Central memory CD8-positive, alpha-beta T cell (primary cell): ENCODE results near the gene EMC9.

Source experiments
- ATAC-seq: fragments of 150-1000 bp; cut with Tn5 transposase; replicated peaks from 2 replicates; pipeline ENCODE4 v1.10.0; 2022; ENCODE audit warnings: mild to moderate bottlenecking, moderate FRiP score, moderate number of reproducible peaks; ENCODE audit not compliant: poor library complexity, severe bottlenecking; ENCODE audit errors: extremely low read depth
- DNase-seq, 2 donors: peaks; one replicate each; pipeline ENCODE4 v3.0.0; 2021; ENCODE audit warnings: low spot score in 2 of 2
- H3K27ac Mint-ChIP-seq: one replicate; pipeline ENCODE4 v1.8.0; 2022; ENCODE audit warnings: low read depth, mild to moderate bottlenecking, moderate library complexity, mixed read lengths
- H3K27me3 Mint-ChIP-seq: one replicate; pipeline ENCODE4 v1.8.0; 2022; ENCODE audit warnings: mixed read lengths
- H3K36me3 Mint-ChIP-seq: one replicate; pipeline ENCODE4 v1.8.0; 2022; ENCODE audit warnings: mild to moderate bottlenecking, moderate library complexity, mixed read lengths; ENCODE audit not compliant: insufficient read depth
- H3K4me1 Mint-ChIP-seq: one replicate; pipeline ENCODE4 v1.8.0; 2022; ENCODE audit warnings: mixed read lengths
- H3K4me3 Mint-ChIP-seq: one replicate; pipeline ENCODE4 v1.8.0; 2022; ENCODE audit warnings: mild to moderate bottlenecking, moderate library complexity, mixed read lengths
- H3K9me3 Mint-ChIP-seq: one replicate; pipeline ENCODE4 v1.8.0; 2022; ENCODE audit warnings: mixed read lengths

Gene EMC9

GRCh38 chr14:24151404-24152080, 10.2 kb upstream of the EMC9 start:
- ATAC-seq: no peak
- DNase-seq: no peak
- no peaks in the 10 kb centered on the region for H3K9me3 Mint-ChIP-seq
- H3K36me3 Mint-ChIP-seq: peaks cover 49% of the 10 kb centered on the region
- no peak overlapping the region for H3K27ac Mint-ChIP-seq
- peaks cover 38% of the 10 kb centered on the region for H3K4me1 Mint-ChIP-seq
- H3K4me3 Mint-ChIP-seq: no peak overlapping the region
- no peaks in the 10 kb centered on the region for H3K27me3 Mint-ChIP-seq

GRCh38 chr14:24150993-24151392, 9.6 kb upstream of the EMC9 start:
- H3K9me3 Mint-ChIP-seq: no peaks in the 10 kb centered on the region
- ATAC-seq (no peak), DNase-seq (no peak)
- no peak overlapping the region for H3K27ac Mint-ChIP-seq
- peaks cover 43% of the 10 kb centered on the region for H3K4me1 Mint-ChIP-seq
- H3K27me3 Mint-ChIP-seq: no peaks in the 10 kb centered on the region
- peaks cover 48% of the 10 kb centered on the region for H3K36me3 Mint-ChIP-seq
- H3K4me3 Mint-ChIP-seq: no peak overlapping the region

- Mint-ChIP-seq H3K36me3 (peaks cover 47% of the 10 kb centered on the region), H3K27ac (no peak overlapping the region), H3K4me3 (no peak overlapping the region), H3K4me1 (peaks cover 43% of the 10 kb centered on the region), H3K27me3 (no peaks in the 10 kb centered on the region), H3K9me3 (no peaks in the 10 kb centered on the region)
- no peak for DNase-seq
- ATAC-seq: no peak
These were observed 9.2 kb upstream of the EMC9 start for GRCh38 chr14:24150567-24150966.

GRCh38 chr14:24150061-24150460, 8.7 kb upstream of the EMC9 start:
- Mint-ChIP-seq H3K9me3 (no peaks in the 10 kb centered on the region), H3K4me1 (peaks cover 46% of the 10 kb centered on the region), H3K4me3 (no peak overlapping the region), H3K27ac (no peak overlapping the region), H3K36me3 (peaks cover 49% of the 10 kb centered on the region), H3K27me3 (no peaks in the 10 kb centered on the region)
- no peak for ATAC-seq
- DNase-seq: no peak

GRCh38 chr14:24149302-24149969, 8.0 kb upstream of the EMC9 start:
- Mint-ChIP-seq H3K27me3 (no peaks in the 10 kb centered on the region), H3K4me1 (peaks cover 52% of the 10 kb centered on the region), H3K4me3 (peak overlapping the region; percentile 98), H3K36me3 (peaks cover 43% of the 10 kb centered on the region), H3K27ac (no peak overlapping the region), H3K9me3 (no peaks in the 10 kb centered on the region)
- DNase-seq (no peak), ATAC-seq (no peak)

GRCh38 chr14:24147761-24148428, 6.5 kb upstream of the EMC9 start:
- DNase-seq (no peak), ATAC-seq (no peak)
- no peaks in the 10 kb centered on the region for H3K27me3 Mint-ChIP-seq
- peaks cover 62% of the 10 kb centered on the region for H3K4me1 Mint-ChIP-seq
- H3K27ac Mint-ChIP-seq: peak overlapping the region; percentile 92
- H3K36me3 Mint-ChIP-seq: peaks cover 39% of the 10 kb centered on the region
- H3K4me3 Mint-ChIP-seq: peak overlapping the region; percentile 98
- H3K9me3 Mint-ChIP-seq: no peaks in the 10 kb centered on the region

GRCh38 chr14:24146978-24147760, 5.8 kb upstream of the EMC9 start, which contains the start of gene RNF31:
Gene RNF31 (plus strand): TSS chr14:24147498. CDS start chr14:24147699, 201 bp downstream.
- Mint-ChIP-seq H3K4me3 (peak within 1 kb of the TSS; percentile 98), H3K27me3 (no peaks in the 10 kb centered on the region), H3K36me3 (peaks cover 37% of the 10 kb centered on the region), H3K4me1 (peaks cover 65% of the 10 kb centered on the region), H3K27ac (peak within 1 kb of the TSS; percentile 92), H3K9me3 (no peaks in the 10 kb centered on the region)
- ATAC-seq (peak; percentile 92), DNase-seq (peak; percentile 92 to 94)

- Mint-ChIP-seq H3K4me3 (peak within 1 kb of the TSS; percentile 98), H3K36me3 (peaks cover 35% of the 10 kb centered on the region), H3K27me3 (no peaks in the 10 kb centered on the region), H3K27ac (peak within 1 kb of the TSS; percentile 92), H3K4me1 (peaks cover 65% of the 10 kb centered on the region), H3K9me3 (no peaks in the 10 kb centered on the region)
- DNase-seq (peak; percentile 71 to 75), ATAC-seq (peak; percentile 54)
These were observed 5.1 kb upstream of the EMC9 start, which contains the start of gene PSME2 for GRCh38 chr14:24146453-24146977. Gene PSME2 (minus strand): TSS chr14:24146610. CDS start chr14:24146581, 29 bp downstream.

- H3K27me3 Mint-ChIP-seq: no peaks in the 10 kb centered on the region
- DNase-seq: no peak
- H3K4me3 Mint-ChIP-seq: peak overlapping the region; percentile 98
- no peak for ATAC-seq
- peak overlapping the region; percentile 92 for H3K27ac Mint-ChIP-seq
- H3K36me3 Mint-ChIP-seq: peaks cover 33% of the 10 kb centered on the region
- peaks cover 64% of the 10 kb centered on the region for H3K4me1 Mint-ChIP-seq
- H3K9me3 Mint-ChIP-seq: no peaks in the 10 kb centered on the region
These were observed 4.5 kb upstream of the EMC9 start for GRCh38 chr14:24145690-24146452.

GRCh38 chr14:24145219-24145618, 3.8 kb upstream of the EMC9 start:
- ATAC-seq (no peak), DNase-seq (no peak)
- peaks cover 31% of the 10 kb centered on the region for H3K36me3 Mint-ChIP-seq
- H3K4me3 Mint-ChIP-seq: peak overlapping the region; percentile 98
- no peaks in the 10 kb centered on the region for H3K27me3 Mint-ChIP-seq
- no peak overlapping the region for H3K27ac Mint-ChIP-seq
- H3K4me1 Mint-ChIP-seq: peaks cover 58% of the 10 kb centered on the region
- no peaks in the 10 kb centered on the region for H3K9me3 Mint-ChIP-seq

- H3K9me3 Mint-ChIP-seq: no peaks in the 10 kb centered on the region
- H3K27me3 Mint-ChIP-seq: no peaks in the 10 kb centered on the region
- peaks cover 58% of the 10 kb centered on the region for H3K4me1 Mint-ChIP-seq
- DNase-seq (no peak), ATAC-seq (no peak)
- peaks cover 26% of the 10 kb centered on the region for H3K36me3 Mint-ChIP-seq
- no peak overlapping the region for H3K27ac Mint-ChIP-seq
- H3K4me3 Mint-ChIP-seq: peak overlapping the region; percentile 4
These were observed 3.1 kb upstream of the EMC9 start for GRCh38 chr14:24144451-24144850.
